MM.1S (cell line): ENCODE measurements around the gene NCAPG.

Experiments used
- EZH2 ChIP-seq: fragments of 300-600 bp; sonication (generic); optimal IDR thresholded peaks from 2 replicates; pipeline ENCODE3; 2017; ENCODE audit warnings: low read depth, mild to moderate bottlenecking, antibody characterized with exemption, low read length, mixed read lengths
- TF ChIP-seq, protein P1 (sequence below): fragments of 300-600 bp; sonication (generic); IDR thresholded peaks from 2 replicates; pipeline ENCODE4 v1.5.1; 2016; ENCODE audit warnings: antibody characterized with exemption, low read length, mixed read lengths

DNA sequence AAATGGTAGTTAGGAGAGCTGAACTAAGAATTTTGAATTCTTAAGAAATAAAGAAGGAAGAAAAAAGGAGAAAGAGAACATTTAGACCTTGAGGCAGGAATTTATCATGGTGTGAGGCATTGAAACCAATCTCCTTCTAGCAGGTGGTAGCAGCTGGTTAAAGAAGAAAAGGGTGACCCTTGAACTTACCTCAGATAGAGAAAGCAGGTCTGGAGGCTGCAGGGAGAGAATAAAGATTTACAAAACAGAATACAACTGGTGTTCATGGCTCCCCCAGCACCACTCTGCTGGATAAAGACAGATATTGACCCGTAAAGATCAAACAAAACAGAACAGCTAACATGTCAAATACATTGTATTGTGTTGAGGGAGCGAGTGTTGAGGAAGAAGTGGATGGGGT, 56.0 kb downstream of the NCAPG start:
- TF ChIP-seq, protein P1, sequence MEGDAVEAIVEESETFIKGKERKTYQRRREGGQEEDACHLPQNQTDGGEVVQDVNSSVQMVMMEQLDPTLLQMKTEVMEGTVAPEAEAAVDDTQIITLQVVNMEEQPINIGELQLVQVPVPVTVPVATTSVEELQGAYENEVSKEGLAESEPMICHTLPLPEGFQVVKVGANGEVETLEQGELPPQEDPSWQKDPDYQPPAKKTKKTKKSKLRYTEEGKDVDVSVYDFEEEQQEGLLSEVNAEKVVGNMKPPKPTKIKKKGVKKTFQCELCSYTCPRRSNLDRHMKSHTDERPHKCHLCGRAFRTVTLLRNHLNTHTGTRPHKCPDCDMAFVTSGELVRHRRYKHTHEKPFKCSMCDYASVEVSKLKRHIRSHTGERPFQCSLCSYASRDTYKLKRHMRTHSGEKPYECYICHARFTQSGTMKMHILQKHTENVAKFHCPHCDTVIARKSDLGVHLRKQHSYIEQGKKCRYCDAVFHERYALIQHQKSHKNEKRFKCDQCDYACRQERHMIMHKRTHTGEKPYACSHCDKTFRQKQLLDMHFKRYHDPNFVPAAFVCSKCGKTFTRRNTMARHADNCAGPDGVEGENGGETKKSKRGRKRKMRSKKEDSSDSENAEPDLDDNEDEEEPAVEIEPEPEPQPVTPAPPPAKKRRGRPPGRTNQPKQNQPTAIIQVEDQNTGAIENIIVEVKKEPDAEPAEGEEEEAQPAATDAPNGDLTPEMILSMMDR: no peak
- no peak for TF ChIP-seq EZH2
